ENCODE results near the gene PDE2A.

The PDE2A gene

GRCh38 chr11:72606748-72607468 lies 67.3 kb downstream of the PDE2A start:
- no peak for DNase-seq

GRCh38 chr11:72605973-72606747 lies 68.1 kb downstream of the PDE2A start:
- DNase-seq = no peak

GRCh38 chr11:72604256-72604655 lies 70.0 kb downstream of the PDE2A start:
- no peak for DNase-seq

- DNase-seq = no peak
These were observed 71.8 kb downstream of the PDE2A start for GRCh38 chr11:72602250-72602904.

- DNase-seq = no peak
These were observed 73.7 kb downstream of the PDE2A start for GRCh38 chr11:72600557-72600956.

- DNase-seq = no peak
These were observed 74.7 kb downstream of the PDE2A start for GRCh38 chr11:72599325-72600117.

GRCh38 chr11:72598906-72599305 lies 75.3 kb downstream of the PDE2A start:
- no peak for DNase-seq

- no peak for DNase-seq
These were observed 75.8 kb downstream of the PDE2A start for GRCh38 chr11:72598466-72598865.

GRCh38 chr11:72597721-72598120 lies 76.5 kb downstream of the PDE2A start:
- DNase-seq = no peak

GRCh38 chr11:72595292-72595684 lies 78.9 kb downstream of the PDE2A start:
- DNase-seq = no peak

GRCh38 chr11:72594493-72595291 lies 79.5 kb downstream of the PDE2A start:
- no peak for DNase-seq

- DNase-seq = no peak
These were observed 81.3 kb downstream of the PDE2A start for GRCh38 chr11:72592698-72593495.

GRCh38 chr11:72591785-72592502 lies 82.3 kb downstream of the PDE2A start:
- DNase-seq = no peak

GRCh38 chr11:72591023-72591422 lies 83.2 kb downstream of the PDE2A start:
- DNase-seq = no peak

GRCh38 chr11:72589802-72590761 lies 84.1 kb downstream of the PDE2A start:
- no peak for DNase-seq

GRCh38 chr11:72588421-72589410 lies 85.5 kb downstream of the PDE2A start:
- DNase-seq = no peak

- DNase-seq = no peak
These were observed 86.5 kb downstream of the PDE2A start for GRCh38 chr11:72587696-72588095.

Measured in hematopoietic multipotent progenitor cell treated with erythropoietin and hydrocortisone succinate and interleukin-3 and kit ligand, for 8 days (in vitro differentiated cells).